Liver (tissue), 9 donors: Measurements from ENCODE around the gene SORCS2. TPM values are rescaled to one million over a fixed set of nuclear protein-coding genes. Genes with fewer than 3 reads are reported as not detected.

Experiments used
- DNase-seq: peaks from one replicate; pipeline ENCODE4 v3.0.0-alpha.2; 2017; ENCODE audit warnings: low spot score
- H3K27ac ChIP-seq, 2 donors: one replicate each; pipeline ENCODE4 v1.7.0; 2013; ENCODE audit warnings: inconsistent platforms in 2 of 2, low read length in 2 of 2, control low read depth in 1 of 2, low read depth in 1 of 2, mild to moderate bottlenecking in 1 of 2
- H3K27me3 ChIP-seq, 4 donors: one replicate each; pipeline versions ENCODE4 v1.6.1 to v1.7.0; 2013; ENCODE audit warnings: low read length in 3 of 4, inconsistent platforms in 1 of 4, mild to moderate bottlenecking in 1 of 4, moderate library complexity in 1 of 4; ENCODE audit not compliant: control insufficient read depth in 4 of 4, insufficient read depth in 4 of 4
- H3K36me3 ChIP-seq, 4 donors: one replicate each; pipeline versions ENCODE4 v1.6.1 to v1.7.0; 2013; ENCODE audit warnings: low read length in 3 of 4, mild to moderate bottlenecking in 3 of 4, low read depth in 1 of 4, moderate library complexity in 1 of 4; ENCODE audit not compliant: control insufficient read depth in 4 of 4, insufficient read depth in 3 of 4
- H3K4me1 ChIP-seq, 4 donors: one replicate each; pipeline versions ENCODE4 v1.6.1 to v1.7.0; 2013; ENCODE audit warnings: low read length in 3 of 4, mild to moderate bottlenecking in 3 of 4, moderate library complexity in 1 of 4; ENCODE audit not compliant: control insufficient read depth in 4 of 4, insufficient read depth in 4 of 4
- H3K4me3 ChIP-seq, 3 donors: one replicate each; pipeline versions ENCODE4 v1.6.1 to v1.7.0; 2013; ENCODE audit warnings: low read length in 3 of 3, control low read depth in 1 of 3, low read depth in 1 of 3, mild to moderate bottlenecking in 1 of 3
- H3K9ac ChIP-seq, 2 donors: one replicate each; pipeline ENCODE4 v1.7.0; 2013; ENCODE audit warnings: low read length in 2 of 2, mild to moderate bottlenecking in 2 of 2, moderate library complexity in 2 of 2, control low read depth in 1 of 2, low read depth in 1 of 2
- H3K9me3 ChIP-seq, 4 donors: one replicate each; pipeline versions ENCODE4 v1.6.1 to v1.7.0; 2013; ENCODE audit warnings: low read length in 3 of 4; ENCODE audit not compliant: control insufficient read depth in 4 of 4
- EGR1 ChIP-seq, 2 donors: IDR thresholded peaks; 2 replicates each; pipeline ENCODE4 v1.6.1; 2016 to 2018; ENCODE audit warnings: antibody characterized with exemption in 2 of 2, low read depth in 2 of 2
- FOXA1 ChIP-seq: IDR thresholded peaks from 2 replicates; pipeline ENCODE4 v1.6.1; 2016; ENCODE audit warnings: antibody characterized with exemption
- FOXA2 ChIP-seq: IDR thresholded peaks from 2 replicates; pipeline ENCODE4 v1.6.1; 2016; ENCODE audit warnings: antibody characterized with exemption
- GABPA ChIP-seq, 2 donors: IDR thresholded peaks in 1 of 2; conservative IDR thresholded peaks in 1 of 2; 2 replicates each; pipeline ENCODE4 v1.6.1; 2016; ENCODE audit warnings: antibody characterized with exemption in 2 of 2, mild to moderate bottlenecking in 1 of 2, moderate library complexity in 1 of 2
- HNF4A ChIP-seq, 2 donors: conservative IDR thresholded peaks; 2 replicates each; pipeline ENCODE4 v1.6.1; 2016; ENCODE audit warnings: antibody characterized with exemption in 2 of 2, mild to moderate bottlenecking in 2 of 2
- NR2F2 ChIP-seq: IDR thresholded peaks from 2 replicates; pipeline ENCODE4 v1.6.1; 2016; ENCODE audit warnings: antibody characterized with exemption
- RAD21 ChIP-seq, 2 donors: IDR thresholded peaks; 2 replicates each; pipeline ENCODE4 v1.6.1; 2016; ENCODE audit warnings: antibody characterized with exemption in 2 of 2, mild to moderate bottlenecking in 2 of 2
- SP1 ChIP-seq: IDR thresholded peaks from 2 replicates; pipeline ENCODE4 v1.6.1; 2018; ENCODE audit warnings: antibody characterized with exemption, mild to moderate bottlenecking
- TAF1 ChIP-seq: conservative IDR thresholded peaks from 2 replicates; pipeline ENCODE4 v1.6.1; 2016; ENCODE audit warnings: antibody characterized with exemption, mild to moderate bottlenecking
- WGBS: extraction: QIAGEN DNeasy Blood & Tissue Kit; methylation state at CpG from one replicate; pipeline ENCODE4 v1.1.7; 2013; 5-methylcytosine and 5-hydroxymethylcytosine counted together
- polyA plus RNA-seq, 2 donors: library from polyadenylated mRNA; stranded (reverse) in 1 of 2; unstranded in 1 of 2; fragments of 200-250 nt in 1 of 2; fragments of >200 nt in 1 of 2; fragmentation: Nextera tagmentation in 1 of 2; extraction: Ambion mirVana in 1 of 2; gene quantifications; one replicate each; pipeline versions ENCODE4 v1.2.1 to v1.2.3, GENCODE V29; 2013 to 2015
- total RNA-seq, 2 donors: library from RNA; depleted of rRNA; stranded (reverse); fragments of >200 nt; gene quantifications; one replicate each; pipeline ENCODE4 v1.2.3, GENCODE V29; 2014
- TF ChIP-seq, protein P1 (sequence below): fragments of 150-350 bp; IDR thresholded peaks from 2 replicates; pipeline ENCODE4 v1.5.1; 2017; ENCODE audit warnings: improper control_type of control experiment, low read depth, low read length; ENCODE audit not compliant: missing input control
- TF ChIP-seq, protein P2 (sequence below): IDR thresholded peaks from 2 replicates; pipeline ENCODE4 v1.6.1; 2016; ENCODE audit warnings: antibody characterized with exemption
- TF ChIP-seq, protein P3 (sequence below): IDR thresholded peaks from 2 replicates; pipeline ENCODE4 v1.6.1; 2016; ENCODE audit warnings: antibody characterized with exemption
- TF ChIP-seq, protein P4 (sequence below): IDR thresholded peaks from 2 replicates; pipeline ENCODE4 v1.6.1; 2016; ENCODE audit warnings: antibody characterized with exemption, mild to moderate bottlenecking
- donor health status: healthy.
- donor health status: healthy.
- donor health status: healthy.
- donor health status: healthy.
- donor health status: healthy.

SORCS2 gene
- total and polyA plus RNA-seq, 4 donors: 0.10 to 1.4 (median 0.92) TPM

GRCh38 chr4:7638984-7639789, 446.8 kb downstream of the SORCS2 start (continued):
- TF ChIP-seq, protein P1, sequence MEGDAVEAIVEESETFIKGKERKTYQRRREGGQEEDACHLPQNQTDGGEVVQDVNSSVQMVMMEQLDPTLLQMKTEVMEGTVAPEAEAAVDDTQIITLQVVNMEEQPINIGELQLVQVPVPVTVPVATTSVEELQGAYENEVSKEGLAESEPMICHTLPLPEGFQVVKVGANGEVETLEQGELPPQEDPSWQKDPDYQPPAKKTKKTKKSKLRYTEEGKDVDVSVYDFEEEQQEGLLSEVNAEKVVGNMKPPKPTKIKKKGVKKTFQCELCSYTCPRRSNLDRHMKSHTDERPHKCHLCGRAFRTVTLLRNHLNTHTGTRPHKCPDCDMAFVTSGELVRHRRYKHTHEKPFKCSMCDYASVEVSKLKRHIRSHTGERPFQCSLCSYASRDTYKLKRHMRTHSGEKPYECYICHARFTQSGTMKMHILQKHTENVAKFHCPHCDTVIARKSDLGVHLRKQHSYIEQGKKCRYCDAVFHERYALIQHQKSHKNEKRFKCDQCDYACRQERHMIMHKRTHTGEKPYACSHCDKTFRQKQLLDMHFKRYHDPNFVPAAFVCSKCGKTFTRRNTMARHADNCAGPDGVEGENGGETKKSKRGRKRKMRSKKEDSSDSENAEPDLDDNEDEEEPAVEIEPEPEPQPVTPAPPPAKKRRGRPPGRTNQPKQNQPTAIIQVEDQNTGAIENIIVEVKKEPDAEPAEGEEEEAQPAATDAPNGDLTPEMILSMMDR: no peak
- TF ChIP-seq EGR1 (IDR thresholded peaks at IDR 0.05; ENCODE audit: low read depth in 2 of 2) (peak in 1 of 2 donors; percentile 49), FOXA1 (no peak)
- TF ChIP-seq, protein P2, sequence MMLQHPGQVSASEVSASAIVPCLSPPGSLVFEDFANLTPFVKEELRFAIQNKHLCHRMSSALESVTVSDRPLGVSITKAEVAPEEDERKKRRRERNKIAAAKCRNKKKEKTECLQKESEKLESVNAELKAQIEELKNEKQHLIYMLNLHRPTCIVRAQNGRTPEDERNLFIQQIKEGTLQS: no peak

DNA sequence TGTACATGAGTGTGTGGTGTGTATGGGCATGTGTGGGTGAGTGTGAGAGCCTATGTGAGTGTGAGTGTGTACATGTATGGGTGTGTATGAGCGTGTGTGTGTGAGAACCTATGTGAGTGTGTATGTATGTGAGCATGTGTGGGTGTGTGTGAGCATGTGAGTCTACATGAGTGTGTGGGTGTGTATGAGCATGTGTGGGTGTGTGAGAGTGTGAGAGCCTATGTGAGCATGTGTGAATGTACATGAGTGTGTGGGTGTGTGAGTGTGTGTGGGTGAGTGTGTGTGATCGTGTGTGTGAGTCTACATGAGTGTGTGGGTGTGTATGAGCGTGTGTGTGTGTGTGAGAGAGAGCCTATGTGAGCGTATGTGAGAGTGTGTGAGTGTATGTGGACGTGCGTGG, 447.8 kb downstream of the SORCS2 start:
- Histone ChIP-seq H3K4me1 (peaks cover 3 to 11% (median 6%) of the 10 kb centered on the region in 4 donors), H3K36me3 (no peaks in the 10 kb centered on the region), H3K4me3 (no peak overlapping the region), H3K27ac (no peak overlapping the region), H3K9ac (no peak overlapping the region), H3K27me3 (no peaks in the 10 kb centered on the region), H3K9me3 (peaks cover 0 to 11% (median 5%) of the 10 kb centered on the region in 4 donors)
- DNase-seq: no peak
- TF ChIP-seq, protein P3, sequence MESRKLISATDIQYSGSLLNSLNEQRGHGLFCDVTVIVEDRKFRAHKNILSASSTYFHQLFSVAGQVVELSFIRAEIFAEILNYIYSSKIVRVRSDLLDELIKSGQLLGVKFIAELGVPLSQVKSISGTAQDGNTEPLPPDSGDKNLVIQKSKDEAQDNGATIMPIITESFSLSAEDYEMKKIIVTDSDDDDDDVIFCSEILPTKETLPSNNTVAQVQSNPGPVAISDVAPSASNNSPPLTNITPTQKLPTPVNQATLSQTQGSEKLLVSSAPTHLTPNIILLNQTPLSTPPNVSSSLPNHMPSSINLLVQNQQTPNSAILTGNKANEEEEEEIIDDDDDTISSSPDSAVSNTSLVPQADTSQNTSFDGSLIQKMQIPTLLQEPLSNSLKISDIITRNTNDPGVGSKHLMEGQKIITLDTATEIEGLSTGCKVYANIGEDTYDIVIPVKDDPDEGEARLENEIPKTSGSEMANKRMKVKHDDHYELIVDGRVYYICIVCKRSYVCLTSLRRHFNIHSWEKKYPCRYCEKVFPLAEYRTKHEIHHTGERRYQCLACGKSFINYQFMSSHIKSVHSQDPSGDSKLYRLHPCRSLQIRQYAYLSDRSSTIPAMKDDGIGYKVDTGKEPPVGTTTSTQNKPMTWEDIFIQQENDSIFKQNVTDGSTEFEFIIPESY: no peak
- TF ChIP-seq, protein P1: no peak
- no peak for TF ChIP-seq FOXA2
- TF ChIP-seq GABPA (IDR thresholded peaks at IDR 0.05 in 1 of 2, conservative IDR thresholded peaks at IDR 0.05 in 1 of 2): no peak
- no peak for TF ChIP-seq SP1
- no peak for TF ChIP-seq RAD21 (IDR thresholded peaks at IDR 0.05)
- no peak for TF ChIP-seq FOXA1
- TF ChIP-seq, protein P4, sequence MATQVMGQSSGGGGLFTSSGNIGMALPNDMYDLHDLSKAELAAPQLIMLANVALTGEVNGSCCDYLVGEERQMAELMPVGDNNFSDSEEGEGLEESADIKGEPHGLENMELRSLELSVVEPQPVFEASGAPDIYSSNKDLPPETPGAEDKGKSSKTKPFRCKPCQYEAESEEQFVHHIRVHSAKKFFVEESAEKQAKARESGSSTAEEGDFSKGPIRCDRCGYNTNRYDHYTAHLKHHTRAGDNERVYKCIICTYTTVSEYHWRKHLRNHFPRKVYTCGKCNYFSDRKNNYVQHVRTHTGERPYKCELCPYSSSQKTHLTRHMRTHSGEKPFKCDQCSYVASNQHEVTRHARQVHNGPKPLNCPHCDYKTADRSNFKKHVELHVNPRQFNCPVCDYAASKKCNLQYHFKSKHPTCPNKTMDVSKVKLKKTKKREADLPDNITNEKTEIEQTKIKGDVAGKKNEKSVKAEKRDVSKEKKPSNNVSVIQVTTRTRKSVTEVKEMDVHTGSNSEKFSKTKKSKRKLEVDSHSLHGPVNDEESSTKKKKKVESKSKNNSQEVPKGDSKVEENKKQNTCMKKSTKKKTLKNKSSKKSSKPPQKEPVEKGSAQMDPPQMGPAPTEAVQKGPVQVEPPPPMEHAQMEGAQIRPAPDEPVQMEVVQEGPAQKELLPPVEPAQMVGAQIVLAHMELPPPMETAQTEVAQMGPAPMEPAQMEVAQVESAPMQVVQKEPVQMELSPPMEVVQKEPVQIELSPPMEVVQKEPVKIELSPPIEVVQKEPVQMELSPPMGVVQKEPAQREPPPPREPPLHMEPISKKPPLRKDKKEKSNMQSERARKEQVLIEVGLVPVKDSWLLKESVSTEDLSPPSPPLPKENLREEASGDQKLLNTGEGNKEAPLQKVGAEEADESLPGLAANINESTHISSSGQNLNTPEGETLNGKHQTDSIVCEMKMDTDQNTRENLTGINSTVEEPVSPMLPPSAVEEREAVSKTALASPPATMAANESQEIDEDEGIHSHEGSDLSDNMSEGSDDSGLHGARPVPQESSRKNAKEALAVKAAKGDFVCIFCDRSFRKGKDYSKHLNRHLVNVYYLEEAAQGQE: no peak
- no peak for TF ChIP-seq EGR1 (IDR thresholded peaks at IDR 0.05; ENCODE audit: low read depth in 2 of 2)
- TF ChIP-seq NR2F2: no peak
- TF ChIP-seq HNF4A (conservative IDR thresholded peaks at IDR 0.05): no peak
- no peak for TF ChIP-seq TAF1
- 89% methylated on average over 6 of the region's 6 CpGs for WGBS
